ENCODE results near the gene JAKMIP1. TPM values are rescaled to one million over a fixed set of nuclear protein-coding genes. Genes with fewer than 3 reads are reported as not detected.
"Not testable (repeated sequence)": the region's sequence is repeated elsewhere in the genome, so short reads cannot be mapped to it uniquely, and the experiment has no call there.

Gene JAKMIP1
- total RNA-seq, 1 experiment from 2014 or later: not detected

DNA sequence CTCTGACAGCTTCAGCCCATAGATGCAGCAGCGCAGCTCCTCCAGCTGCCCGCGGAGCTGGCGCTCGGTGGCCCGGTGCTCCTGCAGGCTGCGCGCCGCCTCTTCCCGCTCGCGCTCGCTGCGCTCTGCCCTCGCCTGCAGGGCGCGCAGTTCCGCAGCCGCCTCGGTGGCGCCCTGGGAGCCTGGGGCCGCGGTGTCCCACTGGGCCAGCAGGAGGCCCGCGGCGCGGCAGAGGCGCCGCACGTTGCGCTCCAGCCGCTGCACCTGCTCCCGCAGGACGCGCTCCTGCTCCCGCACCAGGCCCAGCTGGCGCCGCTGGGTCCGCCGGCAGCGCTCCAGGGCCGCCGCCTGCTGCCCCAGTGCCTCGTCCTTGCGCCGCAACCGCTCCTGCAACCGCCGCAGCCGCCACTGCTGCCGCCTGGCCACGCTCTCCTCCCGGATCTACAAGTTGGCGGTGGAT lies 192.2 kb downstream of the JAKMIP1 start:
- intact Hi-C loops (cut with micrococcal nuclease; ENCODE audit: unreplicated experiment): no loop called here
- Histone ChIP-seq H3K9me3 (no peaks in the 10 kb centered on the region), H3K27me3 (replicated peaks; ENCODE audit: control insufficient read depth, insufficient read depth, low read length) (no peaks in the 10 kb centered on the region), H3K4me1 (no peaks in the 10 kb centered on the region), H3K4me3 (ENCODE audit: low read depth, low read length) (no peak overlapping the region), H3K36me3 (ENCODE audit: control insufficient read depth, insufficient read depth, low read length) (no peaks in the 10 kb centered on the region)
- H3K4me3 Mint-ChIP-seq (ENCODE audit: unreplicated experiment): no peak overlapping the region
- H3K36me3 Mint-ChIP-seq (ENCODE audit: insufficient read depth, unreplicated experiment): no peaks in the 10 kb centered on the region
- peaks cover 10% of the 10 kb centered on the region for H3K27me3 Mint-ChIP-seq (ENCODE audit: insufficient read depth, unreplicated experiment)
- no peak for DNase-seq
- H3K9me3 Mint-ChIP-seq (ENCODE audit: unreplicated experiment): peaks cover 6% of the 10 kb centered on the region
- TF ChIP-seq, protein P1, sequence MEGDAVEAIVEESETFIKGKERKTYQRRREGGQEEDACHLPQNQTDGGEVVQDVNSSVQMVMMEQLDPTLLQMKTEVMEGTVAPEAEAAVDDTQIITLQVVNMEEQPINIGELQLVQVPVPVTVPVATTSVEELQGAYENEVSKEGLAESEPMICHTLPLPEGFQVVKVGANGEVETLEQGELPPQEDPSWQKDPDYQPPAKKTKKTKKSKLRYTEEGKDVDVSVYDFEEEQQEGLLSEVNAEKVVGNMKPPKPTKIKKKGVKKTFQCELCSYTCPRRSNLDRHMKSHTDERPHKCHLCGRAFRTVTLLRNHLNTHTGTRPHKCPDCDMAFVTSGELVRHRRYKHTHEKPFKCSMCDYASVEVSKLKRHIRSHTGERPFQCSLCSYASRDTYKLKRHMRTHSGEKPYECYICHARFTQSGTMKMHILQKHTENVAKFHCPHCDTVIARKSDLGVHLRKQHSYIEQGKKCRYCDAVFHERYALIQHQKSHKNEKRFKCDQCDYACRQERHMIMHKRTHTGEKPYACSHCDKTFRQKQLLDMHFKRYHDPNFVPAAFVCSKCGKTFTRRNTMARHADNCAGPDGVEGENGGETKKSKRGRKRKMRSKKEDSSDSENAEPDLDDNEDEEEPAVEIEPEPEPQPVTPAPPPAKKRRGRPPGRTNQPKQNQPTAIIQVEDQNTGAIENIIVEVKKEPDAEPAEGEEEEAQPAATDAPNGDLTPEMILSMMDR (IDR thresholded peaks at IDR 0.05; ENCODE audit: insufficient read depth in 1 of 2, low read depth in 1 of 2, low read length in 1 of 2, severe bottlenecking in 1 of 2, unreplicated experiment in 1 of 2): no peak
- POLR2A ChIA-PET: no interaction called here
- H3K4me1 Mint-ChIP-seq (ENCODE audit: low read depth, unreplicated experiment): no peaks in the 10 kb centered on the region
- CTCF ChIA-PET: no interaction called here
- BruUV-seq (replicated peaks): no TSS peak
- H3K27ac Mint-ChIP-seq (ENCODE audit: unreplicated experiment): no peak overlapping the region

DNA sequence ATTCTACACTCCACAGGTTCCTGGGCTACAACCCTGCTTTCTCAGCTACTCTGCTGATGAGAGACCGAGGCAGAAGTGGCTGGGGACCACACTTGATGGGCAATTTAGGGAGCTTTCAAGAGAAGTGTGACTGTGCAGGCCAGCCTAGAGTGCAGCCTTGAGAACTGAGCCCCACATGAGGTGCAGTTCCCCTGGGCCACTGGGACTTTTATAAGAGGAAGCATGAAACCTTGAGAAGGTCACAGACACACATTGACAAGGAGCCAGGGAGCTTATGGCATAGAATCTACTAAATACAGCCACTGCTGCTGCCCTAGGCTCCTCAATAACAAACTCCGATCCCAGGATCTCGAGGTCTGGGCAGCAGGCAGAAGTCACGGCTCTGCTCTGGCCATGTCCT lies 195.2 kb downstream of the JAKMIP1 start:
- Histone ChIP-seq H3K4me1 (no peaks in the 10 kb centered on the region), H3K4me3 (ENCODE audit: low read depth, low read length) (no peak overlapping the region), H3K36me3 (ENCODE audit: control insufficient read depth, insufficient read depth, low read length) (no peaks in the 10 kb centered on the region), H3K9me3 (no peaks in the 10 kb centered on the region), H3K27me3 (replicated peaks; ENCODE audit: control insufficient read depth, insufficient read depth, low read length) (no peaks in the 10 kb centered on the region)
- no TSS peak for BruUV-seq (replicated peaks)
- Mint-ChIP-seq H3K27ac (ENCODE audit: unreplicated experiment) (no peak overlapping the region), H3K4me1 (ENCODE audit: low read depth, unreplicated experiment) (no peaks in the 10 kb centered on the region), H3K9me3 (ENCODE audit: unreplicated experiment) (peaks cover 6% of the 10 kb centered on the region), H3K4me3 (ENCODE audit: unreplicated experiment) (no peak overlapping the region), H3K27me3 (ENCODE audit: insufficient read depth, unreplicated experiment) (peaks cover 10% of the 10 kb centered on the region), H3K36me3 (ENCODE audit: insufficient read depth, unreplicated experiment) (no peaks in the 10 kb centered on the region)
- DNase-seq: no peak
- POLR2A ChIA-PET: no interaction called here
- CTCF ChIA-PET: no interaction called here
- intact Hi-C loops (cut with micrococcal nuclease; ENCODE audit: unreplicated experiment): no loop called here
- TF ChIP-seq, protein P1 (IDR thresholded peaks at IDR 0.05; ENCODE audit: insufficient read depth in 1 of 2, low read depth in 1 of 2, low read length in 1 of 2, severe bottlenecking in 1 of 2, unreplicated experiment in 1 of 2): no peak

DNA sequence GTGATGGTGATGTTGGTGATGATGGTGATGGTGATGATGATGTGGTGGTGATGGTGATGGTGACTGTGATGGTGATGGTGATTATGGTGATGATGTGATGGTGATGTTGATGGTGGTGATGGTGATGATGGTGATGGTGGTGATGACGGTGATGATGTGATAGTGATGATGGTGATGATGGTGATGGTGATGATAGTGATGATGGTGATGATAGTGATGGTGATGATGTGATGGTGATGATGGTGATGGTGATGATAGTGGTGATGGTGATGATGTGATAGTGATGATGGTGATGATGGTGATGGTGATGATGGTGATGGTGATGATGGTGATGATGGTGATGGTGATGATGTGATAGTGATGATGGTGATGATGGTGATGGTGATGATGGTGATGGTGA lies 196.9 kb downstream of the JAKMIP1 start:
- intact Hi-C loops (cut with micrococcal nuclease; ENCODE audit: unreplicated experiment); H3K4me1 Mint-ChIP-seq (ENCODE audit: low read depth, unreplicated experiment); DNase-seq; H3K9me3 Mint-ChIP-seq (ENCODE audit: unreplicated experiment); CTCF ChIA-PET; POLR2A ChIA-PET; H3K9me3 ChIP-seq; H3K36me3 ChIP-seq (ENCODE audit: control insufficient read depth, insufficient read depth, low read length); H3K4me3 ChIP-seq (ENCODE audit: low read depth, low read length); H3K4me3 Mint-ChIP-seq (ENCODE audit: unreplicated experiment); BruUV-seq (replicated peaks); H3K36me3 Mint-ChIP-seq (ENCODE audit: insufficient read depth, unreplicated experiment); H3K27me3 ChIP-seq (replicated peaks; ENCODE audit: control insufficient read depth, insufficient read depth, low read length); H3K4me1 ChIP-seq; H3K27ac Mint-ChIP-seq (ENCODE audit: unreplicated experiment); H3K27me3 Mint-ChIP-seq (ENCODE audit: insufficient read depth, unreplicated experiment): not testable (repeated sequence)

DNA sequence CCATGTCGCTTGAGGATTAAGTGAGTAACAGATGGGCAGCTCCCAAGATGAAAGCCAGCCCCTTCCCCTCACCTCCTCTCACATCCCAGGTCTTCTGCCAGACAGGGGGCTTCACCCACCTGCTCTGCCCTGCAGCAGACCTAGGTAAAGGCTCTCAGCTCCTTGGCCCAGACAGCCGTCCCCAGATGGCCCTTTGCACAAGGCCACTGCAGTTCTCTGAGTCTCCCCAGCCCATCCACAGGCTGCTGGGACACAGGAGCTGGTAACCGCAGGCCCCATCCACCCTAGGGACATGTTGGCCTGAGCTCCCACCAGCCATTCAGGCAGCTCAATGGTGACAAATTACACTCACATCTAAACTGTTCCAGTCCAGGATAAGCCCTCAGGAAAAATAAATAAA lies 197.4 kb downstream of the JAKMIP1 start:
- ChIA-PET POLR2A (no interaction called here), CTCF (no interaction called here)
- Histone ChIP-seq H3K27me3 (replicated peaks; ENCODE audit: control insufficient read depth, insufficient read depth, low read length) (no peaks in the 10 kb centered on the region), H3K36me3 (ENCODE audit: control insufficient read depth, insufficient read depth, low read length) (no peaks in the 10 kb centered on the region), H3K9me3 (no peaks in the 10 kb centered on the region), H3K4me1 (no peaks in the 10 kb centered on the region), H3K4me3 (ENCODE audit: low read depth, low read length) (no peak overlapping the region)
- no peak overlapping the region for H3K27ac Mint-ChIP-seq (ENCODE audit: unreplicated experiment)
- H3K9me3 Mint-ChIP-seq (ENCODE audit: unreplicated experiment): peaks cover 6% of the 10 kb centered on the region
- H3K4me3 Mint-ChIP-seq (ENCODE audit: unreplicated experiment): no peak overlapping the region
- no peaks in the 10 kb centered on the region for H3K4me1 Mint-ChIP-seq (ENCODE audit: low read depth, unreplicated experiment)
- no peak for DNase-seq
- no TSS peak for BruUV-seq (replicated peaks)
- H3K27me3 Mint-ChIP-seq (ENCODE audit: insufficient read depth, unreplicated experiment): peaks cover 9% of the 10 kb centered on the region
- H3K36me3 Mint-ChIP-seq (ENCODE audit: insufficient read depth, unreplicated experiment): no peaks in the 10 kb centered on the region
- TF ChIP-seq, protein P1 (IDR thresholded peaks at IDR 0.05; ENCODE audit: insufficient read depth in 1 of 2, low read depth in 1 of 2, low read length in 1 of 2, severe bottlenecking in 1 of 2, unreplicated experiment in 1 of 2): no peak
- intact Hi-C loops (cut with micrococcal nuclease; ENCODE audit: unreplicated experiment): no loop called here
